DMS153 treated with DMSO at 0.1 percent for 48 hours (cell line): ENCODE results near the gene TNKS1BP1.
"Not testable (repeated sequence)": the region's sequence is repeated elsewhere in the genome, so short reads cannot be mapped to it uniquely, and the experiment has no call there.

Experiments
- DNase-seq: peaks from one replicate; lab custom pipeline; 2025; ENCODE audit not compliant: unreplicated experiment; lab: John Stamatoyannopoulos, UW

The TNKS1BP1 gene

GRCh38 chr11:57324886-57325734 lies at the start of gene TNKS1BP1:
TSS of gene TNKS1BP1 (minus strand) at chr11:57324952. CDS start at chr11:57321885, 3,067 bp downstream.
- DNase-seq: peak; percentile 95

- DNase-seq: no peak
Observed at GRCh38 chr11:57373146-57373545, 48.4 kb upstream of the TNKS1BP1 start.

- DNase-seq: no peak
Observed at GRCh38 chr11:57370941-57371340, 46.2 kb upstream of the TNKS1BP1 start.

GRCh38 chr11:57370251-57370650 lies 45.5 kb upstream of the TNKS1BP1 start:
- no peak for DNase-seq

- no peak for DNase-seq
Observed at GRCh38 chr11:57368845-57369232, 44.1 kb upstream of the TNKS1BP1 start.

GRCh38 chr11:57368106-57368844 lies 43.5 kb upstream of the TNKS1BP1 start:
- peak; percentile 1 for DNase-seq

GRCh38 chr11:57364851-57365660 lies 40.3 kb upstream of the TNKS1BP1 start:
- DNase-seq: no peak

GRCh38 chr11:57363131-57364080 lies 38.7 kb upstream of the TNKS1BP1 start:
- no peak for DNase-seq

- no peak for DNase-seq
Observed at GRCh38 chr11:57361926-57362325, 37.2 kb upstream of the TNKS1BP1 start.

GRCh38 chr11:57361420-57361819 lies 36.7 kb upstream of the TNKS1BP1 start:
- not testable (repeated sequence) for DNase-seq

GRCh38 chr11:57360991-57361390 lies 36.2 kb upstream of the TNKS1BP1 start:
- DNase-seq: no peak

GRCh38 chr11:57359896-57360690 lies 35.3 kb upstream of the TNKS1BP1 start:
- DNase-seq: no peak

GRCh38 chr11:57359396-57359795 lies 34.6 kb upstream of the TNKS1BP1 start:
- no peak for DNase-seq

GRCh38 chr11:57358991-57359390 lies 34.2 kb upstream of the TNKS1BP1 start:
- DNase-seq: no peak

- DNase-seq: no peak
Observed at GRCh38 chr11:57358543-57358961, 33.8 kb upstream of the TNKS1BP1 start.

- DNase-seq: no peak
Observed at GRCh38 chr11:57357856-57358255, 33.1 kb upstream of the TNKS1BP1 start.

- DNase-seq: no peak
Observed at GRCh38 chr11:57357310-57357709, 32.6 kb upstream of the TNKS1BP1 start.

- DNase-seq: no peak
Observed at GRCh38 chr11:57356268-57356667, 31.5 kb upstream of the TNKS1BP1 start.

- DNase-seq: no peak
Observed at GRCh38 chr11:57354699-57355098, 29.9 kb upstream of the TNKS1BP1 start.
